ENCODE measurements around the gene ITPKC. TPM values are rescaled to one million over a fixed set of nuclear protein-coding genes. Genes with fewer than 3 reads are reported as not detected.
A peak's percentile ranks its signal among the peaks of the same experiment; 100 is the strongest.

The ITPKC gene
- total and polyA plus RNA-seq, 9 of the 15 experiments (the other 6 are each of a cell fraction or from before 2014, with no cell fraction given): 0.08 to 9.3 (median 5.8) TPM

- TF ChIP-seq ZNF592 (IDR thresholded peaks at IDR 0.05) (0 out of 2 replicates have a peak, but pooled peaks have one; percentile 48), NRF1 (conservative IDR thresholded peaks at IDR 0.05 in 1 of 2, IDR thresholded peaks at IDR 0.05 in 1 of 2) (peak in 1 of 2 experiments; percentile 11; a peak in 1 of 4 replicates), IRF2 (CRISPR knock-in tag; IDR thresholded peaks at IDR 0.05) (no peak), HDAC1 (IDR thresholded peaks at IDR 0.05) (peak in 1 of 2 experiments; percentile 69; a peak in 2 of 4 replicates), USF1 (CRISPR knock-in tag; IDR thresholded peaks at IDR 0.05) (peak; percentile 79), USF2 (CRISPR knock-in tag; IDR thresholded peaks at IDR 0.05) (peak; percentile 75), CBFA2T2 (conservative IDR thresholded peaks at IDR 0.05) (no peak), ZBTB9 (CRISPR knock-in tag; IDR thresholded peaks at IDR 0.05) (0 out of 2 replicates have a peak, but pooled peaks have one; percentile 43), CEBPG (CRISPR knock-in tag; IDR thresholded peaks at IDR 0.05) (peak; percentile 58; the same call in 1 of the 2 replicates), CEBPG (tag; conservative IDR thresholded peaks at IDR 0.05 in 1 of 2, IDR thresholded peaks at IDR 0.05 in 1 of 2) (no peak), MYC (IDR thresholded peaks at IDR 0.05; ENCODE audit: low read depth, low read length) (peak; percentile 59), MYC (CRISPR knock-in tag; IDR thresholded peaks at IDR 0.05; ENCODE audit: borderline replicate concordance, low read depth) (no peak), ZNF431 (CRISPR knock-in tag; IDR thresholded peaks at IDR 0.05) (no peak), SAP30 (IDR thresholded peaks at IDR 0.05; ENCODE audit: borderline replicate concordance, insufficient read depth, low read depth, low read length, poor library complexity, severe bottlenecking) (peak; percentile 44), JUND (IDR thresholded peaks at IDR 0.05; ENCODE audit: borderline replicate concordance, low read depth, low read length) (0 out of 2 replicates have a peak, but pooled peaks have one; percentile 11), JUND (tag; IDR thresholded peaks at IDR 0.05; ENCODE audit: borderline replicate concordance, low read depth, low read length) (no peak), GABPB1 (CRISPR knock-in tag; IDR thresholded peaks at IDR 0.05) (peak; percentile 30; the same call in 1 of the 2 replicates), ZFX (CRISPR knock-in tag; IDR thresholded peaks at IDR 0.05) (peak; percentile 38; the same call in 1 of the 2 replicates), RBM15 (IDR thresholded peaks at IDR 0.05; ENCODE audit: insufficient read depth, low read length) (no peak)
These were observed 2.0 kb downstream of the ITPKC start (continued) for GRCh38 chr19:40718774-40719391.
